Measurements from ENCODE around the gene IPPK. TPM values are rescaled to one million over a fixed set of nuclear protein-coding genes. Genes with fewer than 3 reads are reported as not detected.

Gene IPPK
- total and polyA plus RNA-seq, 2 of the 4 experiments (the other 2 are of a cell fraction): 25.1 to 26.8 TPM

DNA sequence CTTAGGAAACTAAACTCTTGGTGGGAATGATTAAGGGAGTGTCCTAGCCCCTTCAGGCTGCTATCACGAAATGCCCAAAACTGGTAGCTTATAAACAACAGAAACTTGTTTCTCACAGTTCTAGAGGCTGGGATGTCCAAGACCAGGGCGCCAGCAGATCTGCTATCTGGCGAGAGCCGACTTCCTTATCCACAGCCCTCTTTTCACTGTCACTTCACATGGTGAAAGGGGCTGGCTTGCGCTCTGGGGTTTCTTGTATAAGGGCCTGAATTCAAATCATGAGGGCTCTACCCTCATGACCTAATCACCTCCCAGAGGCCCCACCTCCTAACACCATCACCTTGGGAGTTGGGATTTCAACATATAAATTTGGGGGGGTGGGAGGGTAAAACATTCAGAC, 49.1 kb downstream of the IPPK start:
- Histone ChIP-seq H3K27ac (ENCODE audit: insufficient read depth, low read length) (no peak overlapping the region), H4K20me1 (ENCODE audit: insufficient read depth, low read length) (no peaks in the 10 kb centered on the region), H2BK120ac (ENCODE audit: low read depth, low read length) (no peak overlapping the region), H2BK15ac (ENCODE audit: low read depth, low read length) (no peak overlapping the region), H2BK5ac (ENCODE audit: low read depth, low read length, poor library complexity, severe bottlenecking) (no peak overlapping the region), H4K91ac (ENCODE audit: insufficient read depth, low read depth, low read length) (no peak overlapping the region), H4K8ac (ENCODE audit: low read depth in 2 of 2, low read length in 2 of 2) (no peak overlapping the region), H2BK20ac (ENCODE audit: low read depth, low read length) (no peak overlapping the region), H3K9ac (ENCODE audit: low read depth, low read length) (no peak overlapping the region), H4K5ac (ENCODE audit: low read depth, low read length) (no peak overlapping the region), H3K27me3 (ENCODE audit: control insufficient read depth, insufficient read depth, low read length) (no peaks in the 10 kb centered on the region), H3K23ac (ENCODE audit: low read depth, low read length) (no peak overlapping the region), H3K9me1 (ENCODE audit: insufficient read depth, low read length) (peaks cover 21% of the 10 kb centered on the region; the same call in 1 of the 2 replicates), H3K56ac (ENCODE audit: extremely low read depth, insufficient read depth, low read length) (no peak overlapping the region), H3K36me3 (ENCODE audit: control insufficient read depth, insufficient read depth, low read length) (peaks cover 32% of the 10 kb centered on the region), H3K18ac (ENCODE audit: low read depth, low read length) (no peak overlapping the region), H3K4me3 (ENCODE audit: insufficient read depth, low read depth, low read length) (no peak overlapping the region), H3K9me3 (ENCODE audit: control insufficient read depth, insufficient read depth, low read length) (no peaks in the 10 kb centered on the region), H3K79me1 (ENCODE audit: low read depth in 1 of 2, low read length in 2 of 2) (peaks cover 5 to 15% of the 10 kb centered on the region in 2 experiments; a peak in 3 of 4 replicates), H2AK9ac (replicated peaks; ENCODE audit: low read depth, low read length, poor library complexity) (no peak overlapping the region), H2AK5ac (ENCODE audit: low read depth, low read length) (no peak overlapping the region), H3K14ac (replicated peaks; ENCODE audit: low read depth, low read length) (no peak overlapping the region), H3K4me1 (ENCODE audit: control insufficient read depth, insufficient read depth, low read length) (peaks cover 13% of the 10 kb centered on the region; the same call in 1 of the 2 replicates), H3K4me2 (ENCODE audit: low read depth, low read length) (no peak overlapping the region), H2AFZ (replicated peaks; ENCODE audit: low read length, poor library complexity) (no peak overlapping the region), H3K4ac (ENCODE audit: low read depth, low read length) (no peak overlapping the region)
- in situ Hi-C loops (cut with MboI; ENCODE audit: low sequenced_read_pairs): no loop called here
- no TSS peak for BruUV-seq (replicated peaks)
- ATAC-seq (ENCODE audit: low read depth) (no peak), DNase-seq (no peak)
- dilution Hi-C loops (cut with HindIII; ENCODE audit: low sequenced_read_pairs, unreplicated experiment): no loop called here
- intact Hi-C loops (cut with micrococcal nuclease): no loop called here
- ChIA-PET POLR2A (ENCODE audit: unreplicated experiment) (interaction anchor here (0.6 kb wide), 1 partner anchor 15 kb away, joined by 9 read pairs; no protein-coding TSS in a partner anchor), CTCF (no interaction called here)
- TF ChIP-seq, protein P1, sequence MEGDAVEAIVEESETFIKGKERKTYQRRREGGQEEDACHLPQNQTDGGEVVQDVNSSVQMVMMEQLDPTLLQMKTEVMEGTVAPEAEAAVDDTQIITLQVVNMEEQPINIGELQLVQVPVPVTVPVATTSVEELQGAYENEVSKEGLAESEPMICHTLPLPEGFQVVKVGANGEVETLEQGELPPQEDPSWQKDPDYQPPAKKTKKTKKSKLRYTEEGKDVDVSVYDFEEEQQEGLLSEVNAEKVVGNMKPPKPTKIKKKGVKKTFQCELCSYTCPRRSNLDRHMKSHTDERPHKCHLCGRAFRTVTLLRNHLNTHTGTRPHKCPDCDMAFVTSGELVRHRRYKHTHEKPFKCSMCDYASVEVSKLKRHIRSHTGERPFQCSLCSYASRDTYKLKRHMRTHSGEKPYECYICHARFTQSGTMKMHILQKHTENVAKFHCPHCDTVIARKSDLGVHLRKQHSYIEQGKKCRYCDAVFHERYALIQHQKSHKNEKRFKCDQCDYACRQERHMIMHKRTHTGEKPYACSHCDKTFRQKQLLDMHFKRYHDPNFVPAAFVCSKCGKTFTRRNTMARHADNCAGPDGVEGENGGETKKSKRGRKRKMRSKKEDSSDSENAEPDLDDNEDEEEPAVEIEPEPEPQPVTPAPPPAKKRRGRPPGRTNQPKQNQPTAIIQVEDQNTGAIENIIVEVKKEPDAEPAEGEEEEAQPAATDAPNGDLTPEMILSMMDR (conservative IDR thresholded peaks at IDR 0.05; ENCODE audit: low read depth, low read length): no peak
- TF ChIP-seq, protein P2, sequence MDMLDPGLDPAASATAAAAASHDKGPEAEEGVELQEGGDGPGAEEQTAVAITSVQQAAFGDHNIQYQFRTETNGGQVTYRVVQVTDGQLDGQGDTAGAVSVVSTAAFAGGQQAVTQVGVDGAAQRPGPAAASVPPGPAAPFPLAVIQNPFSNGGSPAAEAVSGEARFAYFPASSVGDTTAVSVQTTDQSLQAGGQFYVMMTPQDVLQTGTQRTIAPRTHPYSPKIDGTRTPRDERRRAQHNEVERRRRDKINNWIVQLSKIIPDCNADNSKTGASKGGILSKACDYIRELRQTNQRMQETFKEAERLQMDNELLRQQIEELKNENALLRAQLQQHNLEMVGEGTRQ (IDR thresholded peaks at IDR 0.05; ENCODE audit: low read depth, low read length): no peak
- TF ChIP-seq CHD1 (IDR thresholded peaks at IDR 0.05; ENCODE audit: low read depth, low read length) (no peak), RCOR1 (IDR thresholded peaks at IDR 0.05; ENCODE audit: insufficient replicate concordance, low read length) (no peak), MAZ (IDR thresholded peaks at IDR 0.05; ENCODE audit: borderline replicate concordance, low read depth, low read length) (no peak), SMC3 (IDR thresholded peaks at IDR 0.05; ENCODE audit: low read depth, low read length) (no peak), MAFK (IDR thresholded peaks at IDR 0.05; ENCODE audit: low read depth, low read length) (no peak), MXI1 (IDR thresholded peaks at IDR 0.05; ENCODE audit: borderline replicate concordance, low read depth, low read length) (no peak), RFX5 (IDR thresholded peaks at IDR 0.05; ENCODE audit: low read depth, low read length) (no peak), BHLHE40 (IDR thresholded peaks at IDR 0.05; ENCODE audit: low read depth, low read length) (no peak)
- WGBS, 2 experiments (ENCODE audit: extremely low coverage in 2 of 2, insufficient read length in 1 of 2): no CpG with 5 or more reads among the region's 5 CpGs
